Measurements from ENCODE around the gene NCOR2.

DNA sequence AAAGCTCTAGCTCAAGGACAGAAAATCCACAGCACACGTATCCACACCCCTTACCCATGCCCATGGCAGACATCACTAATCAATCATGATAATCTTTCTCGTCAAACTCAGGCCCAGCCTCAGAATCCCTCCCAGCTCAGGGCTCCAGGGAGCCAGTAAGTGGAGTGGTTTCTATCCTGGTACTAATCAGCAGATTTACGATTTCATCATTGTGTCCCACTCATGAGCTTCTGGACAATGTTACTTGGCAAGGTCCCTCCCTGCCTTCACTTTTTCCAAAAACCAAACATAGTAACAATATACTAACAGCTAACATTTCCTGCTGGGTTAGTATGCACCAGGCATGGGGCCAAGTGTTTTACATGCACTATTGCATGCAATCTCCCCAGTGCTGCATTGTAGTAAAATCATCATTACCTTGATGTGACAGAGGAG lies 45.8 kb upstream of the NCOR2 start:
- TF ChIP-seq, protein P1, sequence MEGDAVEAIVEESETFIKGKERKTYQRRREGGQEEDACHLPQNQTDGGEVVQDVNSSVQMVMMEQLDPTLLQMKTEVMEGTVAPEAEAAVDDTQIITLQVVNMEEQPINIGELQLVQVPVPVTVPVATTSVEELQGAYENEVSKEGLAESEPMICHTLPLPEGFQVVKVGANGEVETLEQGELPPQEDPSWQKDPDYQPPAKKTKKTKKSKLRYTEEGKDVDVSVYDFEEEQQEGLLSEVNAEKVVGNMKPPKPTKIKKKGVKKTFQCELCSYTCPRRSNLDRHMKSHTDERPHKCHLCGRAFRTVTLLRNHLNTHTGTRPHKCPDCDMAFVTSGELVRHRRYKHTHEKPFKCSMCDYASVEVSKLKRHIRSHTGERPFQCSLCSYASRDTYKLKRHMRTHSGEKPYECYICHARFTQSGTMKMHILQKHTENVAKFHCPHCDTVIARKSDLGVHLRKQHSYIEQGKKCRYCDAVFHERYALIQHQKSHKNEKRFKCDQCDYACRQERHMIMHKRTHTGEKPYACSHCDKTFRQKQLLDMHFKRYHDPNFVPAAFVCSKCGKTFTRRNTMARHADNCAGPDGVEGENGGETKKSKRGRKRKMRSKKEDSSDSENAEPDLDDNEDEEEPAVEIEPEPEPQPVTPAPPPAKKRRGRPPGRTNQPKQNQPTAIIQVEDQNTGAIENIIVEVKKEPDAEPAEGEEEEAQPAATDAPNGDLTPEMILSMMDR (IDR thresholded peaks at IDR 0.05; ENCODE audit: extremely low read depth in 1 of 2, insufficient read depth in 1 of 2, low read depth in 1 of 2, low read length in 2 of 2), result no peak
- TF ChIP-seq EZH2 (IDR thresholded peaks at IDR 0.05; ENCODE audit: borderline replicate concordance, low read depth, low read length, severe bottlenecking), result no peak
- no peak for TF ChIP-seq POLR2A (IDR thresholded peaks at IDR 0.05; ENCODE audit: low read depth, low read length)
- TF ChIP-seq, protein P2, sequence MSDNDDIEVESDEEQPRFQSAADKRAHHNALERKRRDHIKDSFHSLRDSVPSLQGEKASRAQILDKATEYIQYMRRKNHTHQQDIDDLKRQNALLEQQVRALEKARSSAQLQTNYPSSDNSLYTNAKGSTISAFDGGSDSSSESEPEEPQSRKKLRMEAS (IDR thresholded peaks at IDR 0.05; ENCODE audit: insufficient read depth, insufficient read length), result no peak
- TF ChIP-seq FOS (IDR thresholded peaks at IDR 0.05; ENCODE audit: borderline replicate concordance, insufficient read depth, low read length), result no peak
- no peak for TF ChIP-seq POLR2AphosphoS5 (IDR thresholded peaks at IDR 0.05; ENCODE audit: insufficient read depth, low read depth, low read length)
- no peak for TF ChIP-seq JUN (IDR thresholded peaks at IDR 0.05; ENCODE audit: borderline replicate concordance, insufficient read depth, insufficient read length, low read depth)
- TF ChIP-seq MYC (IDR thresholded peaks at IDR 0.05; ENCODE audit: low read depth, low read length), result no peak
- TF ChIP-seq GATA2 (IDR thresholded peaks at IDR 0.05; ENCODE audit: insufficient read depth, insufficient read length, low read depth, low read length), result no peak
